ENCODE data around the gene ALK. TPM values are rescaled to one million over a fixed set of nuclear protein-coding genes. Genes with fewer than 3 reads are reported as not detected.
A peak's percentile ranks its signal among the peaks of the same experiment; 100 is the strongest.

ALK gene
- polyA plus RNA-seq, 3 donors, result not detected

DNA sequence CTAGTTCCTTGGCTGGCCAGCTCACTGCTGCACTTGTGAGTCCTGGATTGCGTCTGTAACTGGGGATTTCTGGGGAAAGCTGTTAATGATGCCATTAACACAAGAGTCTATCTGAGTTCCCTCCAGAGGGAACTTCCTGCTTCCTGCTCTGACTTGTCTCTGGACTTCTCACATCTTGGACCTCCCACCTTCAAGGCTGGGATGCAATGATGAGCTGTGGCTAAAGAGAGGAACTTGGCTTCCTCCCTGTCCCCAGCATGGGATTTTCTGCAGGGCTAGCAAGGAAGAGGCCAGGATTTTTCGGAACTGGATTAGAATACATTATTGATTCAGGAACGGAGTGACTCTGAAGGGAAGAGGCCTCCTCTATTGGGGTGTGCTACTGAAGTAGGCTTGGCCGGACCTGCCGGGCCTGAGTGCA is 650.7 kb downstream of the ALK start:
- H3K4me1 Mint-ChIP-seq, result peaks cover 7% of the 10 kb centered on the region
- DNase-seq, result no peak
- H3K4me3 Mint-ChIP-seq, result no peak overlapping the region
- H3K79me2 ChIP-seq (ENCODE audit: insufficient read depth, low read length), result no peaks in the 10 kb centered on the region
- H3K4me1 ChIP-seq (ENCODE audit: control insufficient read depth in 1 of 2, insufficient read depth in 2 of 2, low read length in 2 of 2), result no peaks in the 10 kb centered on the region
- peaks cover 0 to 3% (median 1%) of the 10 kb centered on the region in 7 donors for H3K9me3 Mint-ChIP-seq
- H3K36me3 ChIP-seq (replicated peaks in 1 of 2; ENCODE audit: control insufficient read depth in 1 of 2, insufficient read depth in 2 of 2, low read length in 2 of 2), result no peaks in the 10 kb centered on the region
- H3K4me2 ChIP-seq (replicated peaks; ENCODE audit: extremely low read depth, low read length, poor library complexity, severe bottlenecking), result no peak overlapping the region
- TF ChIP-seq, protein P1, sequence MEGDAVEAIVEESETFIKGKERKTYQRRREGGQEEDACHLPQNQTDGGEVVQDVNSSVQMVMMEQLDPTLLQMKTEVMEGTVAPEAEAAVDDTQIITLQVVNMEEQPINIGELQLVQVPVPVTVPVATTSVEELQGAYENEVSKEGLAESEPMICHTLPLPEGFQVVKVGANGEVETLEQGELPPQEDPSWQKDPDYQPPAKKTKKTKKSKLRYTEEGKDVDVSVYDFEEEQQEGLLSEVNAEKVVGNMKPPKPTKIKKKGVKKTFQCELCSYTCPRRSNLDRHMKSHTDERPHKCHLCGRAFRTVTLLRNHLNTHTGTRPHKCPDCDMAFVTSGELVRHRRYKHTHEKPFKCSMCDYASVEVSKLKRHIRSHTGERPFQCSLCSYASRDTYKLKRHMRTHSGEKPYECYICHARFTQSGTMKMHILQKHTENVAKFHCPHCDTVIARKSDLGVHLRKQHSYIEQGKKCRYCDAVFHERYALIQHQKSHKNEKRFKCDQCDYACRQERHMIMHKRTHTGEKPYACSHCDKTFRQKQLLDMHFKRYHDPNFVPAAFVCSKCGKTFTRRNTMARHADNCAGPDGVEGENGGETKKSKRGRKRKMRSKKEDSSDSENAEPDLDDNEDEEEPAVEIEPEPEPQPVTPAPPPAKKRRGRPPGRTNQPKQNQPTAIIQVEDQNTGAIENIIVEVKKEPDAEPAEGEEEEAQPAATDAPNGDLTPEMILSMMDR (IDR thresholded peaks at IDR 0.05), result no peak
- no peak overlapping the region for H3K4me3 ChIP-seq (replicated peaks in 1 of 3; ENCODE audit: low read depth in 2 of 3, low read length in 3 of 3)
- H4K20me1 ChIP-seq (ENCODE audit: insufficient read depth, low read length), result no peaks in the 10 kb centered on the region
- H3K9me3 ChIP-seq (replicated peaks in 1 of 2; ENCODE audit: control insufficient read depth in 1 of 2, insufficient read depth in 1 of 2, low read length in 2 of 2), result no peaks in the 10 kb centered on the region
- WGBS (ENCODE audit: insufficient coverage), result 94% methylated on average over 3 of the region's 5 CpGs
- intact Hi-C loops (cut with micrococcal nuclease), result no loop called here
- H3K27me3 Mint-ChIP-seq (ENCODE audit: low read depth in 3 of 3), result peaks cover 4 to 6% (median 5%) of the 10 kb centered on the region in 3 donors
- H3K27ac ChIP-seq (ENCODE audit: low read depth in 1 of 2, low read length in 2 of 2), result no peak overlapping the region
- no peak overlapping the region for H2AFZ ChIP-seq (ENCODE audit: insufficient read depth, low read depth, low read length, poor library complexity, severe bottlenecking)
- peak overlapping the region in 1 of 7 donors; percentile 42 for H3K27ac Mint-ChIP-seq
- no peaks in the 10 kb centered on the region for H3K27me3 ChIP-seq (ENCODE audit: control insufficient read depth in 2 of 2, insufficient read depth in 2 of 2, low read length in 2 of 2)
- H3K36me3 Mint-ChIP-seq, result no peaks in the 10 kb centered on the region
- H3K9ac ChIP-seq (ENCODE audit: insufficient read depth, low read length, poor library complexity, severe bottlenecking), result no peak overlapping the region

DNA sequence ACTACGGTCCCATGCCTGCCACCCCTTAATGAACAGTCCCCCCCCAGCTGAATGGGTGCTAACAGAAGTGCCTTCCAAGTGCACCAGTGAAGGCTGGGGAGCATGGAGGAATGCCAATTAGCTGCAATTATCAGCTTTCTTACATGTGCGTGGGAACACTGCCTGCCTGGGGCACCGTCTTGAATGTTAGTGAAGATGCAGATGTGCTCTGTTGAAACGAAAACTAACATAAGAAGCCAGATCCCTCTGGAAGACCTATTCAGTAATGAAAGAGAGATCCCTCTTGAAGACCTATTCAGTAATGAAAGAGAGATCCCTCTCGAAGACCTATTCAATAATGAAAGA is 651.6 kb downstream of the ALK start:
- intact Hi-C loops (cut with micrococcal nuclease), result no loop called here
- no peak overlapping the region for H3K27ac Mint-ChIP-seq
- no CpG with 5 or more reads among the region's 5 CpGs for WGBS (ENCODE audit: insufficient coverage)

More for the DNA sequence above, 651.6 kb downstream of the ALK start:
- Histone ChIP-seq H3K27me3 (ENCODE audit: control insufficient read depth in 2 of 2, insufficient read depth in 2 of 2, low read length in 2 of 2) (no peaks in the 10 kb centered on the region), H3K9ac (ENCODE audit: insufficient read depth, low read length, poor library complexity, severe bottlenecking) (no peak overlapping the region), H3K79me2 (ENCODE audit: insufficient read depth, low read length) (no peaks in the 10 kb centered on the region), H3K27ac (ENCODE audit: low read depth in 1 of 2, low read length in 2 of 2) (no peak overlapping the region), H4K20me1 (ENCODE audit: insufficient read depth, low read length) (no peaks in the 10 kb centered on the region), H3K4me3 (replicated peaks in 1 of 3; ENCODE audit: low read depth in 2 of 3, low read length in 3 of 3) (no peak overlapping the region), H3K4me2 (replicated peaks; ENCODE audit: extremely low read depth, low read length, poor library complexity, severe bottlenecking) (no peak overlapping the region), H3K4me1 (ENCODE audit: control insufficient read depth in 1 of 2, insufficient read depth in 2 of 2, low read length in 2 of 2) (no peaks in the 10 kb centered on the region), H3K36me3 (replicated peaks in 1 of 2; ENCODE audit: control insufficient read depth in 1 of 2, insufficient read depth in 2 of 2, low read length in 2 of 2) (no peaks in the 10 kb centered on the region), H3K9me3 (replicated peaks in 1 of 2; ENCODE audit: control insufficient read depth in 1 of 2, insufficient read depth in 1 of 2, low read length in 2 of 2) (no peaks in the 10 kb centered on the region), H2AFZ (ENCODE audit: insufficient read depth, low read depth, low read length, poor library complexity, severe bottlenecking) (no peak overlapping the region)
- TF ChIP-seq, protein P1 (IDR thresholded peaks at IDR 0.05), result no peak
- Mint-ChIP-seq H3K9me3 (peaks cover 0 to 3% (median 1%) of the 10 kb centered on the region in 7 donors), H3K4me1 (peaks cover 7% of the 10 kb centered on the region), H3K27me3 (ENCODE audit: low read depth in 3 of 3) (peaks cover 3 to 5% (median 3%) of the 10 kb centered on the region in 3 donors), H3K36me3 (no peaks in the 10 kb centered on the region), H3K4me3 (no peak overlapping the region)
- DNase-seq, result no peak

Data from CD14-positive monocyte (primary cell).